NB4 (cell line): ENCODE measurements around the gene ADAMTSL1.

Experiments
- CTCF ChIP-seq: IDR thresholded peaks from one replicate; pipeline ENCODE4 v1.5.1; 2012; ENCODE audit warnings: low read depth, low read length
- MAX ChIP-seq: IDR thresholded peaks from 2 replicates; pipeline ENCODE4 v1.6.1; 2011; ENCODE audit warnings: low read depth, low read length
- MYC ChIP-seq: IDR thresholded peaks from 2 replicates; pipeline ENCODE4 v1.6.1; 2011; ENCODE audit warnings: low read depth, low read length
- POLR2A ChIP-seq: IDR thresholded peaks from 2 replicates; pipeline ENCODE4 v1.6.1; 2011; ENCODE audit warnings: mild to moderate bottlenecking; ENCODE audit not compliant: insufficient read length; ENCODE audit errors: extremely low read depth

GRCh38 chr9:18614651-18615050, 140.7 kb downstream of the ADAMTSL1 start:
- TF ChIP-seq CTCF (no peak), POLR2A (no peak), MYC (no peak), MAX (no peak)
